ENCODE measurements around the gene ERC2. TPM values are rescaled to one million over a fixed set of nuclear protein-coding genes. Genes with fewer than 3 reads are reported as not detected.

ERC2 gene
- total RNA-seq, 1 donor: 0.36 TPM

- no peak for DNase-seq (ENCODE audit: insufficient read length, low spot score, missing footprints)
- H3K4me3 ChIP-seq (ENCODE audit: insufficient read depth, low read length): no peak overlapping the region
- no peak overlapping the region for H3K4me2 ChIP-seq (ENCODE audit: insufficient read depth, low read length)
- no peak for TF ChIP-seq CTCF (IDR thresholded peaks at IDR 0.05; ENCODE audit: extremely low read depth, low read depth, low read length)
- H3K79me2 ChIP-seq (ENCODE audit: insufficient read depth, low read length): no peaks in the 10 kb centered on the region
- no peaks in the 10 kb centered on the region for H4K20me1 ChIP-seq (ENCODE audit: insufficient read depth, low read length)
- H2AFZ ChIP-seq (ENCODE audit: low read length): no peak overlapping the region
- H3K4me1 ChIP-seq (ENCODE audit: insufficient read depth, low read length): no peaks in the 10 kb centered on the region
- no peaks in the 10 kb centered on the region for H3K27me3 ChIP-seq (ENCODE audit: insufficient read depth, low read length)
- no peaks in the 10 kb centered on the region for H3K9me3 ChIP-seq (ENCODE audit: low read depth, low read length)
- no peak overlapping the region for H3K27ac ChIP-seq (ENCODE audit: low read depth, low read length)
- no peaks in the 10 kb centered on the region for H3K36me3 ChIP-seq (ENCODE audit: insufficient read depth, low read length)
These were observed 466.7 kb downstream of the ERC2 start for GRCh38 chr3:56001537-56001936.

- no peaks in the 10 kb centered on the region for H3K36me3 ChIP-seq (ENCODE audit: insufficient read depth, low read length)
- no peaks in the 10 kb centered on the region for H3K4me1 ChIP-seq (ENCODE audit: insufficient read depth, low read length)
- no peak overlapping the region for H3K4me3 ChIP-seq (ENCODE audit: insufficient read depth, low read length)
- no peak for DNase-seq (ENCODE audit: insufficient read length, low spot score, missing footprints)
- no peaks in the 10 kb centered on the region for H3K79me2 ChIP-seq (ENCODE audit: insufficient read depth, low read length)
- no peaks in the 10 kb centered on the region for H3K27me3 ChIP-seq (ENCODE audit: insufficient read depth, low read length)
- H3K4me2 ChIP-seq (ENCODE audit: insufficient read depth, low read length): no peak overlapping the region
- H2AFZ ChIP-seq (ENCODE audit: low read length): no peak overlapping the region
- no peak overlapping the region for H3K27ac ChIP-seq (ENCODE audit: low read depth, low read length)
- no peaks in the 10 kb centered on the region for H4K20me1 ChIP-seq (ENCODE audit: insufficient read depth, low read length)
- no peaks in the 10 kb centered on the region for H3K9me3 ChIP-seq (ENCODE audit: low read depth, low read length)
- no peak for TF ChIP-seq CTCF (IDR thresholded peaks at IDR 0.05; ENCODE audit: extremely low read depth, low read depth, low read length)
These were observed 478.9 kb downstream of the ERC2 start for GRCh38 chr3:55989366-55989765.

GRCh38 chr3:55988905-55989304 is 479.4 kb downstream of the ERC2 start:
- Histone ChIP-seq H3K4me3 (ENCODE audit: insufficient read depth, low read length) (no peak overlapping the region), H3K36me3 (ENCODE audit: insufficient read depth, low read length) (no peaks in the 10 kb centered on the region), H3K9me3 (ENCODE audit: low read depth, low read length) (no peaks in the 10 kb centered on the region), H3K4me1 (ENCODE audit: insufficient read depth, low read length) (no peaks in the 10 kb centered on the region), H4K20me1 (ENCODE audit: insufficient read depth, low read length) (no peaks in the 10 kb centered on the region), H2AFZ (ENCODE audit: low read length) (no peak overlapping the region), H3K27me3 (ENCODE audit: insufficient read depth, low read length) (no peaks in the 10 kb centered on the region), H3K79me2 (ENCODE audit: insufficient read depth, low read length) (no peaks in the 10 kb centered on the region), H3K4me2 (ENCODE audit: insufficient read depth, low read length) (no peak overlapping the region), H3K27ac (ENCODE audit: low read depth, low read length) (no peak overlapping the region)
- DNase-seq (ENCODE audit: insufficient read length, low spot score, missing footprints): no peak
- no peak for TF ChIP-seq CTCF (IDR thresholded peaks at IDR 0.05; ENCODE audit: extremely low read depth, low read depth, low read length)

- Histone ChIP-seq H3K9me3 (ENCODE audit: low read depth, low read length) (no peaks in the 10 kb centered on the region), H3K27me3 (ENCODE audit: insufficient read depth, low read length) (no peaks in the 10 kb centered on the region), H3K4me3 (ENCODE audit: insufficient read depth, low read length) (no peak overlapping the region), H3K27ac (ENCODE audit: low read depth, low read length) (no peak overlapping the region), H3K4me1 (ENCODE audit: insufficient read depth, low read length) (no peaks in the 10 kb centered on the region), H4K20me1 (ENCODE audit: insufficient read depth, low read length) (no peaks in the 10 kb centered on the region), H2AFZ (ENCODE audit: low read length) (no peak overlapping the region), H3K4me2 (ENCODE audit: insufficient read depth, low read length) (no peak overlapping the region), H3K36me3 (ENCODE audit: insufficient read depth, low read length) (no peaks in the 10 kb centered on the region), H3K79me2 (ENCODE audit: insufficient read depth, low read length) (no peaks in the 10 kb centered on the region)
- TF ChIP-seq CTCF (IDR thresholded peaks at IDR 0.05; ENCODE audit: extremely low read depth, low read depth, low read length): no peak
- no peak for DNase-seq (ENCODE audit: insufficient read length, low spot score, missing footprints)
These were observed 483.6 kb downstream of the ERC2 start for GRCh38 chr3:55984626-55985025.

All from osteoblast (primary cell).